Measurements from ENCODE around the gene PCLO.

DNA sequence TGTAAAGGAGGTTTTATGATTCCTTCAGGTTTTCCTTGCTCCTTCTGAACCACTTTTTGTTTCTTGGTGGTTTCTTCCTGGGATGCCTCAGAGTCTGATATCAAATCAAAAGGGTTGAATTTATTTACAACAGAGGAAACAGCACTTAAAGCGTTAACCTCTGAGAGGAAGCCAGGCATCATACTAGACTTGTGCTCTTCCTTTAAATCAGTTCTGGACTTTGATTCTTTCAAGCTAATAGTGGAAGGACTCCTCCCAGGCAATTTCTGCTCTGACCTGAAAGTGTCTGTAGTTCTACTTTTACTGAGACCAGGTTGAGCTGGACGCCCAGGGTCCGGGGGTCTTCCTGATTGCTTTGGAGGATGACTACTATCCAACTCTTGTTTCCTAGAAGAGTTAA lies 6.7 kb downstream of the PCLO start:
- TF ChIP-seq, protein P1, sequence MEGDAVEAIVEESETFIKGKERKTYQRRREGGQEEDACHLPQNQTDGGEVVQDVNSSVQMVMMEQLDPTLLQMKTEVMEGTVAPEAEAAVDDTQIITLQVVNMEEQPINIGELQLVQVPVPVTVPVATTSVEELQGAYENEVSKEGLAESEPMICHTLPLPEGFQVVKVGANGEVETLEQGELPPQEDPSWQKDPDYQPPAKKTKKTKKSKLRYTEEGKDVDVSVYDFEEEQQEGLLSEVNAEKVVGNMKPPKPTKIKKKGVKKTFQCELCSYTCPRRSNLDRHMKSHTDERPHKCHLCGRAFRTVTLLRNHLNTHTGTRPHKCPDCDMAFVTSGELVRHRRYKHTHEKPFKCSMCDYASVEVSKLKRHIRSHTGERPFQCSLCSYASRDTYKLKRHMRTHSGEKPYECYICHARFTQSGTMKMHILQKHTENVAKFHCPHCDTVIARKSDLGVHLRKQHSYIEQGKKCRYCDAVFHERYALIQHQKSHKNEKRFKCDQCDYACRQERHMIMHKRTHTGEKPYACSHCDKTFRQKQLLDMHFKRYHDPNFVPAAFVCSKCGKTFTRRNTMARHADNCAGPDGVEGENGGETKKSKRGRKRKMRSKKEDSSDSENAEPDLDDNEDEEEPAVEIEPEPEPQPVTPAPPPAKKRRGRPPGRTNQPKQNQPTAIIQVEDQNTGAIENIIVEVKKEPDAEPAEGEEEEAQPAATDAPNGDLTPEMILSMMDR (IDR thresholded peaks at IDR 0.05), result no peak
- no peak for TF ChIP-seq POLR2AphosphoS5 (IDR thresholded peaks at IDR 0.05; ENCODE audit: insufficient read depth in 1 of 2, low read depth in 1 of 2)

Measured in vagina (tissue), 2 donors.